GM21717 (cell line): ENCODE results near the gene MKRN3.
"Not testable (repeated sequence)": the region's sequence is repeated elsewhere in the genome, so short reads cannot be mapped to it uniquely, and the experiment has no call there.

Source experiments
- ATAC-seq: cut with Tn5 transposase; IDR thresholded peaks from one replicate; pipeline ENCODE4 v1.9.1; 2021; ENCODE audit warnings: mild to moderate bottlenecking, moderate library complexity; ENCODE audit not compliant: unreplicated experiment

MKRN3 gene

DNA sequence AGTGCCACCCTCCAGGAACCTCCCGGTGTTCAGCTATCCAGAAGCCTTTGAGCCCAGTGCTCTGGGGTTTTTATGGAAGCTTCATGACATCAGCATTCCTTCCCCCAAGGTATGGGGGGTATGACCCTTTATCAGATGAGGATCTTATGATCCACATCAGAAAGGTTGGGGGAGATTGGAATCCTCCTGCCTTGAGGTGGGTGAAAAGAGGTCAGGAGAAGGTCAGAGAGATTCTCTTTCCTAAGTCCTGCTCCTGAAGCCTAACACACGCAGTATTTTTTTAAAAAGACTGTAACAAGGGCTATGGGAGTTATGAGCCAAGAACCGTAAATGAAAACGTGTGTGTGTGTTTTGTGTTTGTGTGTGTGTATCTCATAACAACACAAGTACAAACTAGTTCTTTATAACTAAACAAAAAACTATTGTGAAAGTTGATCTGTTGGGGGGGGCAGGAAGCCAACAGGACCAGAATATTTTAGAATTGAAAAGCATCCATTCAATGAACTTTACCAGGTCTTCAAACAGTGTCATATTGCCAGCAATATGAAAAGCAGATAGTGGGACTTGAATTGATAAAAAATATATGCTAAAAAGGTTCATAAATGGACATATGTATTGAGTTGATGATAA lies 13.2 kb downstream of the MKRN3 start:
- no peak for ATAC-seq

GRCh38 chr15:23588268-23588667 lies 22.8 kb downstream of the MKRN3 start:
- ATAC-seq = no peak

DNA sequence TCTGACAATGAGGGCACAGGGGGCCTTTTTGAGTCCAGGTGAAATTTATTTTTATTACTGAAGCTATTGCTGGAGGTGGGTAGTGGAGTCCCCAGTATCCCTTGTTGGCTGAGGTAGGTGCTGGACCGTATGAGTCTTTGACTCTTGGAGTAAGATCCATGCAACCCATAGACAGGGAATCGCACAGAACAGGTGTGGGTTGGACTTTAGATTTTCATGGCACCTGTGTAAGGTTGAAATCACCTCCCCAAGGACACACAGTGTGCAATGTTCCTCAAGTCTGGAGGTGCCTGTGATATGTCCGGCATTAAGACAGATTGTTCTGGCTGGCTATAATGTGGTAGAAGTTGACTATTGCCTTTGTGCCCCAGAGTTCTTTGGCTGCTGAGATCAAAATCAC lies 23.5 kb downstream of the MKRN3 start:
- ATAC-seq = no peak

- ATAC-seq = no peak
Measured at GRCh38 chr15:23594252-23594770, 28.8 kb downstream of the MKRN3 start.

DNA sequence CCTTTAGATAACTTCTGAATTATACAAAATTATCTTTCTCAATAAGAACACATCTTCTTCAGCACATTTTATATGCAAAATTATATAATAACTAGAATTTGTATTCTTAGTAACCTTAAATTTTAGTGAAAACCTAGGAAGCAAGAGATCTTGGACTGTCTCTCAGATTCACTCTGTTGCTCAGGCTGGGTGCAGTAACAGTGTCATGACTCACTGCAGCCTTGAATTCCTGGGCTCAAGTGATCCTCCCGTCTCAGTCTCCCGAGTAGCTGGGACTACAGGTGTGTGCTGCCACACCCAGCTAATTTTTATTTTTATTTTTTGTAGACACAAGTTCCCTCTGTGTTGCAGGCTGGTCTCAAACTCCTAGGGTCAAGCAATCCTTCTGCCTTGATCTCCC lies 29.9 kb downstream of the MKRN3 start:
- no peak for ATAC-seq

GRCh38 chr15:23596736-23597135 lies 31.3 kb downstream of the MKRN3 start:
- ATAC-seq = no peak

GRCh38 chr15:23597278-23597677 lies 31.8 kb downstream of the MKRN3 start:
- ATAC-seq = not testable (repeated sequence)

GRCh38 chr15:23599053-23599452 lies 33.6 kb downstream of the MKRN3 start:
- no peak for ATAC-seq

- ATAC-seq = no peak
Measured at GRCh38 chr15:23602124-23602523, 36.6 kb downstream of the MKRN3 start.

DNA sequence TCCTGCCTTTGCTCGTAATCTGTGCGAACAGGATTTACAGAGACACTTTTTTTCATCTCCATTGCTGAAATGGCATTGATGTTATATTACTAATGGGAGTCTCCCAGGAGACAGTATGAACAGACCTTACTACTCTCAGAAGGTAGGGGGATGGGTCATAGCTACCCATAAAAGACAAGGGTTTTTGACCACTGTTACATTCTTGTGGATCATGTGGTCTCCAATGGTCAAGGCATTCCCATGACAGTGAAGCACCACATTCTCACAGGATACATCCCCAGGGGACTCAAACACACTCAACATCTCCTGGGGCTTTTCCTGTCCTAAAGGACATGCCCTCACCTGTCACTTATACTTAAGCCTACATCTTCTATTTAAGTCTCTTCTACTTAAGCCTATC lies 40.8 kb downstream of the MKRN3 start:
- no peak for ATAC-seq

DNA sequence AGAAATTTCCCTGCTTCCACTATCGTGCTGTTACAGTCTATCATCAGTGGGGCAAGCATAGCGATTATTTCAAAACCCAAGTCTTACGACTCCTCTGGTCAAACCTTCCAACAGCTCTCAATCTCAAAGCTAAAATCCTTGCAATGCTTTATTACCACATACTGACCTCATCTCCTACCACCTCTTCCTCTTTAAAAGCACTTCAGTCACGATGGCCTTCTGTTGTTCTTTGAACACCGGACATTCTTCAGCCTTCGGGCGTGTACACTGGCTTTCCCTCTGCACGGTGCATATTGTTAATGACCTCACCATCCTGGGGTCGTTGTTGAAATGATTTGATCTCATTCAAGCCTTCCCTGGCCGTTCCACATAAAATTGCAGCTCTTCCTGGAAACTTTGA lies 51.1 kb downstream of the MKRN3 start:
- no peak for ATAC-seq
